ENCODE measurements around the gene FSIP1. TPM values are rescaled to one million over a fixed set of nuclear protein-coding genes. Genes with fewer than 3 reads are reported as not detected.

The FSIP1 gene
- total and polyA plus RNA-seq, 12 donors: 0.15 to 4.4 (median 0.89) TPM

DNA sequence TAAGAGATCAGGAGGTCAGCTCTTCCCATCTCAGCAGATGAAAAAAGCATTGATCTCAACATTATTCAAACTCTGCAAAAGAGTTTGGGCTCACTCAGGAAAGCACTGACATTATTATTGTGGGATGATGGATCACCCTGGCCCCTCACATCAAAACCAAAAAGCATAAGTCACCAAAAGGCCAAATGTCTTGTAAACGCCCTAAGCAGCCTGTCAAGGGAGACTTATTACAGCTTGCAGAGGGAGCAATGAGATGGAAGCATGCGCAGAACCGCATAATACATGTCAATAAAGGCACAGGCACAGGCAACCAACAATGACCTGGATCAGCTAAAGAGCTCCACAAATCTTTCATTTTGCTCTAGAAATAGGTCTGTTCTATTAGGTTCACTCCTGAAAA lies 4.6 kb downstream of the FSIP1 start:
- Histone ChIP-seq H3K4me1 (peaks cover 0 to 10% (median 0%) of the 10 kb centered on the region in 9 donors), H3K27ac (no peak overlapping the region), H3K27me3 (no peaks in the 10 kb centered on the region), H3K9me3 (no peaks in the 10 kb centered on the region), H3K36me3 (no peaks in the 10 kb centered on the region), H3K4me3 (no peak overlapping the region)
- intact Hi-C loops (cut with DNase I): no loop called here
- 82 to 83% methylated on average over 3 of the region's 3 CpGs for WGBS, 2 donors
- DNase-seq (no peak), ATAC-seq (no peak)
- TF ChIP-seq, protein P1, sequence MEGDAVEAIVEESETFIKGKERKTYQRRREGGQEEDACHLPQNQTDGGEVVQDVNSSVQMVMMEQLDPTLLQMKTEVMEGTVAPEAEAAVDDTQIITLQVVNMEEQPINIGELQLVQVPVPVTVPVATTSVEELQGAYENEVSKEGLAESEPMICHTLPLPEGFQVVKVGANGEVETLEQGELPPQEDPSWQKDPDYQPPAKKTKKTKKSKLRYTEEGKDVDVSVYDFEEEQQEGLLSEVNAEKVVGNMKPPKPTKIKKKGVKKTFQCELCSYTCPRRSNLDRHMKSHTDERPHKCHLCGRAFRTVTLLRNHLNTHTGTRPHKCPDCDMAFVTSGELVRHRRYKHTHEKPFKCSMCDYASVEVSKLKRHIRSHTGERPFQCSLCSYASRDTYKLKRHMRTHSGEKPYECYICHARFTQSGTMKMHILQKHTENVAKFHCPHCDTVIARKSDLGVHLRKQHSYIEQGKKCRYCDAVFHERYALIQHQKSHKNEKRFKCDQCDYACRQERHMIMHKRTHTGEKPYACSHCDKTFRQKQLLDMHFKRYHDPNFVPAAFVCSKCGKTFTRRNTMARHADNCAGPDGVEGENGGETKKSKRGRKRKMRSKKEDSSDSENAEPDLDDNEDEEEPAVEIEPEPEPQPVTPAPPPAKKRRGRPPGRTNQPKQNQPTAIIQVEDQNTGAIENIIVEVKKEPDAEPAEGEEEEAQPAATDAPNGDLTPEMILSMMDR (IDR thresholded peaks at IDR 0.05): no peak

DNA sequence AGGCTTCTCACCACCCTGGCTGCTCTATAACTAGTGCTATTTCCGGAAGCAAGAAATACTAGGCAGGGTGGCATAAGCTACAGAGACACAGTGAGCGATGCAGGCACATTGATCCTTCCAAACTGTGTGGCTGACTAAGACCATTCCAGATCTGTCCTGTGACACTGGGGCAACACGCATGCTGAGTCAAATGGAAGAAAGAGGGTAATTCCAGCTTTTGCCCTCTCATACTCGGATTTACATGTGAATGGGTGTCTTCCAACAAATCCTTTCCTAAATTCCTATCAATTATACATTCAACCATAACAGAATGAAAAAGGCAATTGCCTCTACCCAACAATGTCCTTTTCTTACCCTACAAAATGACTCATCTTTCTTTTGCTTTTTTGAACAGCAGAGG lies 5.1 kb downstream of the FSIP1 start:
- Histone ChIP-seq H3K4me1 (peaks cover 0 to 9% (median 0%) of the 10 kb centered on the region in 9 donors), H3K9me3 (no peaks in the 10 kb centered on the region), H3K27ac (no peak overlapping the region), H3K27me3 (no peaks in the 10 kb centered on the region), H3K36me3 (no peaks in the 10 kb centered on the region), H3K4me3 (no peak overlapping the region)
- DNase-seq (no peak), ATAC-seq (no peak)
- intact Hi-C loops (cut with DNase I): no loop called here
- TF ChIP-seq, protein P1 (IDR thresholded peaks at IDR 0.05): no peak
- 93% methylated on average over 4 of the region's 4 CpGs for WGBS, 2 donors

DNA sequence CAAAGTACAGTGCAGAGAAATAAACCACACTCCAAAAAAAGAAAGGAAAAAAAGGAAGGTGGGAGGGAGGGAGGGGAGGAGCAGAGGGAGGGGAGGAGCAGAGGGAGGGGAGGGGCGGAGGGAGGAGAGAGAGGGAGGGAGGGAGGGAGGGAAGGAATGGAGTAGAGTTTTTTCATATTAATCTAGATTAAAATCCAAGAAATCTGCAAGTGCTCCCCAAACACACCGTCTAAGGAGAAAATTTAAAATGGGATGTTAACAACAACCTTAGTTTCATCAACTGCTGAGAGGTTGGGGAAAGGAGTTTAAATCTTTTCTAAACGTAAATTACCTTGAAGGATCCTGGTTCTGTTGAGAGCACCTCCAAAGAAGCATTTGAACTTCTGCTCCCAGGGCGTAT lies 6.6 kb downstream of the FSIP1 start:
- Histone ChIP-seq H3K4me3 (no peak overlapping the region), H3K27ac (no peak overlapping the region), H3K9me3 (no peaks in the 10 kb centered on the region), H3K4me1 (peaks cover 0 to 10% (median 0%) of the 10 kb centered on the region in 9 donors), H3K27me3 (no peaks in the 10 kb centered on the region), H3K36me3 (no peaks in the 10 kb centered on the region)
- DNase-seq (no peak), ATAC-seq (no peak)
- WGBS, 2 donors: 69 to 81% methylated on average over 4 of the region's 4 CpGs
- intact Hi-C loops (cut with DNase I): no loop called here
- TF ChIP-seq, protein P1 (IDR thresholded peaks at IDR 0.05): no peak

DNA sequence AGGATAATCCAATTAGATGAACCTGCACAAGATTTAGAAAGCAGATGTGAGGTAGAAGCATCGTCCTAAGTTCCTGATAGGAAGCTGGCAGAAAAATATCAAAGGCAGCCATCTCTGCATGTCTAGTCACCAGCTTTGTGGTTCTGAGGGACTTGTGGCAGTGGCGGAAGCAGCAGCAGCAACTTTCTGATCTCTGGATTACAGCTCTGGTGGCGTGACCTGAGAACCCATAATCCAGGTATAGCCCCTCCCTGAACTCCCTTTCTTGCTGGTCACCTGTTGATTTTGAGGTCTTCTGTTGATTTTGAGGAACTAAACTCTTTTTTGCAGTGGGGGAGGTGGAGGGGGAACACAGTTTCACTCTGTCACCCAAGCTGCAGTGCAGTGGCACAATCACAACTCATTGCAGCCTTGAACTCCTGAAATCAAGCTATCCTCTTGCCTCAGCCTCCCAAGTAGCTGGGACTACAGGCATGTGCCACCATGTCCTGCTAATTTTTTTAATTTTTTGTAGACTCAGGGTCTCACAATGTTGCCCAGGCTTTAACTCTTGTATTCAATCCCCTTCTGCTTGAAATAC lies 7.9 kb downstream of the FSIP1 start:
- intact Hi-C loops (cut with DNase I): no loop called here

More for the DNA sequence above, 7.9 kb downstream of the FSIP1 start:
- Histone ChIP-seq H3K36me3 (no peaks in the 10 kb centered on the region), H3K9me3 (no peaks in the 10 kb centered on the region), H3K27ac (no peak overlapping the region), H3K4me3 (no peak overlapping the region), H3K27me3 (no peaks in the 10 kb centered on the region), H3K4me1 (peaks cover 0 to 15% (median 0%) of the 10 kb centered on the region in 9 donors)
- TF ChIP-seq, protein P1 (IDR thresholded peaks at IDR 0.05): no peak
- ATAC-seq: no peak
- 85 to 86% methylated on average over 3 of the region's 3 CpGs for WGBS, 2 donors
- DNase-seq: no peak

Data from heart right ventricle (tissue), 16 donors.